ENCODE results near the gene LRMDA. TPM values are rescaled to one million over a fixed set of nuclear protein-coding genes. Genes with fewer than 3 reads are reported as not detected.

The LRMDA gene
- total and polyA plus RNA-seq, 7 donors: 2.8 to 22.2 (median 9.0) TPM

DNA sequence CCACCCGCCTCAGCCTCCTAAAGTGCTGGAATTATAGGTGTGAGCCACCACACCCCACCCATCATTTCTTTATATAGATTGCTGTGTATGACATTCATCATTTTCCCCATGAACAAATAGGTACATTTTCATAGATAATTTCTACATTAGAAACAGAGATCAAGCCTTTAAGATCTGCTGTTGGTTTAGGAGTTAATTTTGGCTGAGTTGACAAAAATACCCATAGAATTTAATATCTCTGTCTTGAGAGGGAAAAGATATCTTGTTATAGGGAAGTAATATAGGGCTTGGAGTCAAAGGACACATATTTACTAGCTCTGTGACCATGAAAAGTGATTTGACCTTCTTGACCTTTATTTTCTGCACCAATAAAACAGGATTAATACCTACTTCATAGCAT is 51.8 kb downstream of the LRMDA start:
- TF ChIP-seq, protein P1, sequence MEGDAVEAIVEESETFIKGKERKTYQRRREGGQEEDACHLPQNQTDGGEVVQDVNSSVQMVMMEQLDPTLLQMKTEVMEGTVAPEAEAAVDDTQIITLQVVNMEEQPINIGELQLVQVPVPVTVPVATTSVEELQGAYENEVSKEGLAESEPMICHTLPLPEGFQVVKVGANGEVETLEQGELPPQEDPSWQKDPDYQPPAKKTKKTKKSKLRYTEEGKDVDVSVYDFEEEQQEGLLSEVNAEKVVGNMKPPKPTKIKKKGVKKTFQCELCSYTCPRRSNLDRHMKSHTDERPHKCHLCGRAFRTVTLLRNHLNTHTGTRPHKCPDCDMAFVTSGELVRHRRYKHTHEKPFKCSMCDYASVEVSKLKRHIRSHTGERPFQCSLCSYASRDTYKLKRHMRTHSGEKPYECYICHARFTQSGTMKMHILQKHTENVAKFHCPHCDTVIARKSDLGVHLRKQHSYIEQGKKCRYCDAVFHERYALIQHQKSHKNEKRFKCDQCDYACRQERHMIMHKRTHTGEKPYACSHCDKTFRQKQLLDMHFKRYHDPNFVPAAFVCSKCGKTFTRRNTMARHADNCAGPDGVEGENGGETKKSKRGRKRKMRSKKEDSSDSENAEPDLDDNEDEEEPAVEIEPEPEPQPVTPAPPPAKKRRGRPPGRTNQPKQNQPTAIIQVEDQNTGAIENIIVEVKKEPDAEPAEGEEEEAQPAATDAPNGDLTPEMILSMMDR (IDR thresholded peaks at IDR 0.05): no peak
- TF ChIP-seq EP300 (IDR thresholded peaks at IDR 0.05): no peak
- Histone ChIP-seq H3K27ac (no peak overlapping the region), H3K9me3 (no peaks in the 10 kb centered on the region), H3K4me1 (no peaks in the 10 kb centered on the region), H3K27me3 (no peaks in the 10 kb centered on the region), H3K4me3 (no peak overlapping the region), H3K36me3 (no peaks in the 10 kb centered on the region)
- no peak for DNase-seq
- intact Hi-C loops (cut with DNase I): no loop called here
- WGBS, 2 donors: 87 to 92% methylated on average over 1 of the region's 1 CpG

DNA sequence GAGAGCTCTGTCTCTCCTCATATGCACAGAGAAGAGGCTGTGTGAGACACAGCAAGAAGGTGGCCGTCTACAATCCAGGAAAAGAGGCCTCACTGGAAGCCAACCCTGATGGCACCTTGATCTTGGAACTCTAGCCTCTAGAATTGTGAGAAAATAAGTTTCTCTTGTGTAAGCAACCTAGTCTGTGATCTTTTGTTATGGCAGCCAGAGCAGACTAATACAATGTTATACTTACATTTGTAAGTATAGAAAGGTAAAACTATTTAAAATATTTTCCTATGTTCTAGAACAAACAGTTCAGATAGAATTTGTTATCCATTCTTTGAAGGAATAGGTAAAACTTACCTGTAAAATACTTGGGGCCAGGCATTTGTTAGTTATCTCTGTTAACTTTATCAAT is 53.3 kb downstream of the LRMDA start:
- H3K27me3 ChIP-seq: no peaks in the 10 kb centered on the region
- H3K9me3 ChIP-seq: no peaks in the 10 kb centered on the region
- TF ChIP-seq, protein P1 (IDR thresholded peaks at IDR 0.05): no peak
- no peak for TF ChIP-seq POLR2A (IDR thresholded peaks at IDR 0.05)
- no peak for TF ChIP-seq EP300 (IDR thresholded peaks at IDR 0.05)
- TF ChIP-seq POLR2AphosphoS5 (IDR thresholded peaks at IDR 0.05): no peak
- H3K36me3 ChIP-seq: no peaks in the 10 kb centered on the region
- H3K27ac ChIP-seq: no peak overlapping the region
- DNase-seq: no peak
- intact Hi-C loops (cut with DNase I): no loop called here
- no peak overlapping the region for H3K4me3 ChIP-seq
- no peaks in the 10 kb centered on the region for H3K4me1 ChIP-seq
- WGBS, 2 donors: 93 to 97% methylated on average over 1 of the region's 1 CpG

DNA sequence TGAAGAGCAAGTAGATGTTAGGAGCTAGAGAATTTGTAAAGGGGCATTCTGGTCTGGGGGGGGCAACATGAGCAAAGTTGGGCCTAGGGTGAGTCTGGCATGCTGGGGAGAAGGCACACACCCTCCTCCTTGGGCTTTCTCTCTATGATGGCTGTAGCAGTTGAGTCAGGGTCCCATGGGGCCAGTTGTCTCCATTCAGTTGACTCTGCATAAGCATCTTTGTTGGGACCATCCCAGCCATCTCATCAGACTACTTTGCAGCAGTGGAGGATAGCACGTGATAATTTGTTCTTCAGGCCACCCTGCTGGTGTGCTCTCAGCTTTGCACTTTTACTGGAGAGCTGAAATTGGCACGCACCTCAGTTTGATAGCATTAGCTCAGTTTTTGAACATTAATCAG is 55.2 kb downstream of the LRMDA start:
- no peak for TF ChIP-seq POLR2A (IDR thresholded peaks at IDR 0.05)
- TF ChIP-seq EP300 (IDR thresholded peaks at IDR 0.05): no peak
- TF ChIP-seq, protein P1 (IDR thresholded peaks at IDR 0.05): no peak
- TF ChIP-seq POLR2AphosphoS5 (IDR thresholded peaks at IDR 0.05): no peak
- WGBS, 2 donors: 86 to 96% methylated on average over 2 of the region's 2 CpGs
- no peak overlapping the region for H3K27ac ChIP-seq
- H3K4me3 ChIP-seq: no peak overlapping the region
- no peaks in the 10 kb centered on the region for H3K27me3 ChIP-seq
- no peaks in the 10 kb centered on the region for H3K4me1 ChIP-seq
- no peak for DNase-seq
- H3K9me3 ChIP-seq: no peaks in the 10 kb centered on the region
- intact Hi-C loops (cut with DNase I): no loop called here
- H3K36me3 ChIP-seq: no peaks in the 10 kb centered on the region

DNA sequence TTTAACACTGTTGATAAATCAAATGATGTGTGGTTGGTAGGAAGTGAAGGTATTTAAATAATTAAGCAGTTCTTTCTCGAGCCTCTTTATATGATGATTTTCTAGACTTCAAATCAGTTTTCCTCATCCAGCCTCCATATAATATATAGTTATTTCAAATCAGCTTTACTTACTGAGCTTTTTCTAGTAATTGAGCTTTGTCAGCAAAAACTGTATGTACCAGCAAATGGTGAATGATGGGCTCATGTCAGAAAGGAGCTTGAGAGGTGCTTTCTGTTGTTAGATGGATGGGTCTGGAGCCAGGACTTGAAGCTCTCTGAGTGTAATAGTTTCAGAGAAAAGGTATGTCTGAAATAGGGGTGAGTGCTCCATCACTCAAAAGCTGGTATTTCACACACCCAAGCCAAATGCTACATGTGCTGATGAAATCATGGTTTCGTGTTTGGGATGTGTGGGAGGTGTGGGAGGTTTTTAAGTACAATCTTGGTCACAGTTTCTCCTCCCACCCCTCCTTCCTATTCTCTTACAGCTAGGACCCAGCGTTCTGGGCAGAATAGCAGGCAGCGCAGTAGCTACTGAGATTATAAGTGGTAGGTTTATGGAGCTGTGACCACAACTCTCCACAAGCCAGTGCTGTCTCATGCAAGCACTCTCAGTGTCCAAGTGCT is 55.8 kb downstream of the LRMDA start:
- TF ChIP-seq POLR2A (IDR thresholded peaks at IDR 0.05) (no peak), POLR2AphosphoS5 (IDR thresholded peaks at IDR 0.05) (no peak)
- TF ChIP-seq, protein P1 (IDR thresholded peaks at IDR 0.05): no peak
- 71 to 87% methylated on average over 4 of the region's 4 CpGs for WGBS, 2 donors
- DNase-seq: no peak
- Histone ChIP-seq H3K4me3 (no peak overlapping the region), H3K36me3 (no peaks in the 10 kb centered on the region), H3K27me3 (no peaks in the 10 kb centered on the region), H3K4me1 (no peaks in the 10 kb centered on the region), H3K9me3 (no peaks in the 10 kb centered on the region), H3K27ac (no peak overlapping the region)
- intact Hi-C loops (cut with DNase I): no loop called here

DNA sequence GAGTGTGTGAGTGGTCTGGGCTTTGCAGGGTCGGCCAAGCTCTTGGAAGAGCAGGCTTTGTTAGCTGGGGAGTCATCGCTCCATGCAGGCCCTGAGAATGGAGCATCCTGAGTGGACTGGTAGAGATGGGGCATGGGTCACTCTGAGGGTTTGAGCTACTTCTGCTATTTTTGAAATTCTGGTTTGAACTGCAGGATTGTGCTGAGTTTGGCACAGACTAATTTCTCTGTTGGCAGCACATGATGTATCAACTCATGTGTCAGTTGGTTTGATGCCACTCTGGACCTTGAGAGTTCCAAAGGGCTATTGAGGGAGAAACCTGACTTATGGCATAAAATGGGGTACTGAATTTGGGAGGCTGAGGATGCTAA is 56.3 kb downstream of the LRMDA start:
- no peak for DNase-seq
- Histone ChIP-seq H3K27me3 (no peaks in the 10 kb centered on the region), H3K9me3 (no peaks in the 10 kb centered on the region), H3K4me3 (no peak overlapping the region), H3K36me3 (no peaks in the 10 kb centered on the region), H3K4me1 (no peaks in the 10 kb centered on the region), H3K27ac (no peak overlapping the region)
- TF ChIP-seq EP300 (IDR thresholded peaks at IDR 0.05): no peak
- TF ChIP-seq, protein P1 (IDR thresholded peaks at IDR 0.05): no peak
- no peak for TF ChIP-seq POLR2A (IDR thresholded peaks at IDR 0.05)
- TF ChIP-seq POLR2AphosphoS5 (IDR thresholded peaks at IDR 0.05): no peak
- WGBS, 2 donors: 63 to 89% methylated on average over 2 of the region's 2 CpGs
- intact Hi-C loops (cut with DNase I): no loop called here

All from sigmoid colon (tissue), 7 donors.